Liver (tissue), 9 donors: ENCODE data around the gene CKS2. TPM values are rescaled to one million over a fixed set of nuclear protein-coding genes. Genes with fewer than 3 reads are reported as not detected.

Experiments used
- DNase-seq: peaks from one replicate; pipeline ENCODE4 v3.0.0-alpha.2; 2017; ENCODE audit warnings: low spot score
- H3K27ac ChIP-seq, 2 donors: one replicate each; pipeline ENCODE4 v1.7.0; 2013; ENCODE audit warnings: inconsistent platforms in 2 of 2, low read length in 2 of 2, control low read depth in 1 of 2, low read depth in 1 of 2, mild to moderate bottlenecking in 1 of 2
- H3K27me3 ChIP-seq, 4 donors: one replicate each; pipeline versions ENCODE4 v1.6.1 to v1.7.0; 2013; ENCODE audit warnings: low read length in 3 of 4, inconsistent platforms in 1 of 4, mild to moderate bottlenecking in 1 of 4, moderate library complexity in 1 of 4; ENCODE audit not compliant: control insufficient read depth in 4 of 4, insufficient read depth in 4 of 4
- H3K36me3 ChIP-seq, 4 donors: one replicate each; pipeline versions ENCODE4 v1.6.1 to v1.7.0; 2013; ENCODE audit warnings: low read length in 3 of 4, mild to moderate bottlenecking in 3 of 4, low read depth in 1 of 4, moderate library complexity in 1 of 4; ENCODE audit not compliant: control insufficient read depth in 4 of 4, insufficient read depth in 3 of 4
- H3K4me1 ChIP-seq, 4 donors: one replicate each; pipeline versions ENCODE4 v1.6.1 to v1.7.0; 2013; ENCODE audit warnings: low read length in 3 of 4, mild to moderate bottlenecking in 3 of 4, moderate library complexity in 1 of 4; ENCODE audit not compliant: control insufficient read depth in 4 of 4, insufficient read depth in 4 of 4
- H3K4me3 ChIP-seq, 3 donors: one replicate each; pipeline versions ENCODE4 v1.6.1 to v1.7.0; 2013; ENCODE audit warnings: low read length in 3 of 3, control low read depth in 1 of 3, low read depth in 1 of 3, mild to moderate bottlenecking in 1 of 3
- H3K9ac ChIP-seq, 2 donors: one replicate each; pipeline ENCODE4 v1.7.0; 2013; ENCODE audit warnings: low read length in 2 of 2, mild to moderate bottlenecking in 2 of 2, moderate library complexity in 2 of 2, control low read depth in 1 of 2, low read depth in 1 of 2
- H3K9me3 ChIP-seq, 4 donors: one replicate each; pipeline versions ENCODE4 v1.6.1 to v1.7.0; 2013; ENCODE audit warnings: low read length in 3 of 4; ENCODE audit not compliant: control insufficient read depth in 4 of 4
- FOXA1 ChIP-seq: IDR thresholded peaks from 2 replicates; pipeline ENCODE4 v1.6.1; 2016; ENCODE audit warnings: antibody characterized with exemption
- FOXA2 ChIP-seq: IDR thresholded peaks from 2 replicates; pipeline ENCODE4 v1.6.1; 2016; ENCODE audit warnings: antibody characterized with exemption
- GABPA ChIP-seq, 2 donors: IDR thresholded peaks in 1 of 2; conservative IDR thresholded peaks in 1 of 2; 2 replicates each; pipeline ENCODE4 v1.6.1; 2016; ENCODE audit warnings: antibody characterized with exemption in 2 of 2, mild to moderate bottlenecking in 1 of 2, moderate library complexity in 1 of 2
- HNF4A ChIP-seq, 2 donors: conservative IDR thresholded peaks; 2 replicates each; pipeline ENCODE4 v1.6.1; 2016; ENCODE audit warnings: antibody characterized with exemption in 2 of 2, mild to moderate bottlenecking in 2 of 2
- JUND ChIP-seq, 2 donors: IDR thresholded peaks; 2 replicates each; pipeline ENCODE4 v1.6.1; 2016; ENCODE audit warnings: antibody characterized with exemption in 2 of 2
- RAD21 ChIP-seq, 2 donors: IDR thresholded peaks; 2 replicates each; pipeline ENCODE4 v1.6.1; 2016; ENCODE audit warnings: antibody characterized with exemption in 2 of 2, mild to moderate bottlenecking in 2 of 2
- RXRA ChIP-seq, 2 donors: IDR thresholded peaks; 2 replicates each; pipeline ENCODE4 v1.6.1; 2017 to 2018; ENCODE audit warnings: antibody characterized with exemption in 2 of 2, mild to moderate bottlenecking in 1 of 2
- WGBS: extraction: QIAGEN DNeasy Blood & Tissue Kit; methylation state at CpG from one replicate; pipeline ENCODE4 v1.1.7; 2013; 5-methylcytosine and 5-hydroxymethylcytosine counted together
- polyA plus RNA-seq, 2 donors: library from polyadenylated mRNA; stranded (reverse) in 1 of 2; unstranded in 1 of 2; fragments of 200-250 nt in 1 of 2; fragments of >200 nt in 1 of 2; fragmentation: Nextera tagmentation in 1 of 2; extraction: Ambion mirVana in 1 of 2; gene quantifications; one replicate each; pipeline versions ENCODE4 v1.2.1 to v1.2.3, GENCODE V29; 2013 to 2015
- total RNA-seq, 2 donors: library from RNA; depleted of rRNA; stranded (reverse); fragments of >200 nt; gene quantifications; one replicate each; pipeline ENCODE4 v1.2.3, GENCODE V29; 2014
- TF ChIP-seq, protein P1 (sequence below): fragments of 150-350 bp; IDR thresholded peaks from 2 replicates; pipeline ENCODE4 v1.5.1; 2017; ENCODE audit warnings: improper control_type of control experiment, low read depth, low read length; ENCODE audit not compliant: missing input control
- TF ChIP-seq, protein P2 (sequence below): IDR thresholded peaks from 2 replicates; pipeline ENCODE4 v1.6.1; 2016; ENCODE audit warnings: antibody characterized with exemption
- TF ChIP-seq, protein P3 (sequence below): IDR thresholded peaks from 2 replicates; pipeline ENCODE4 v1.6.1; 2016; ENCODE audit warnings: antibody characterized with exemption
- TF ChIP-seq, protein P4 (sequence below): IDR thresholded peaks from 2 replicates; pipeline ENCODE4 v1.6.1; 2016; ENCODE audit warnings: antibody characterized with exemption, mild to moderate bottlenecking
- donor health status: healthy.
- donor health status: healthy.
- donor health status: healthy.
- donor health status: healthy.
- donor health status: healthy.

CKS2 gene
- total and polyA plus RNA-seq, 4 donors: 3.1 to 79.7 (median 17.7) TPM

DNA sequence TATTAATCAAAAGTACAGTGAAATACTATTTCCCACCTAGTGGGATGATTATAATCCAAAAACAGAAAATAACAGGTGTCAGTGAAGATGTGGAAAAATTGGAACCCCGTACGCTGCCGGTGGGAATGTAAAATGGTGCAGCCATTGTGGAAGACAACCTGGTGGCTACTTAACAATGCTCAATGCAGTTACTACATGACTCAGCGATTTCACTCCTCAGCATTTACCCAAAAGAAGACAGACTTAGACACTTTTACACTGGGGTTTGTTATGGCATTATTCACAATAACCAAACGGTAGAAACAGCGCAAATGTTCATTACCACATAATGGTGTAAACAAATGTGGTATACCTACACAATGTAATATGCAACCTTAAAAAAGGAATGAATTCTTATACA is 31.2 kb downstream of the CKS2 start:
- TF ChIP-seq FOXA1 (no peak), RAD21 (IDR thresholded peaks at IDR 0.05) (no peak), HNF4A (conservative IDR thresholded peaks at IDR 0.05) (no peak), FOXA2 (no peak), GABPA (IDR thresholded peaks at IDR 0.05 in 1 of 2, conservative IDR thresholded peaks at IDR 0.05 in 1 of 2) (no peak), RXRA (IDR thresholded peaks at IDR 0.05) (no peak)
- TF ChIP-seq, protein P1, sequence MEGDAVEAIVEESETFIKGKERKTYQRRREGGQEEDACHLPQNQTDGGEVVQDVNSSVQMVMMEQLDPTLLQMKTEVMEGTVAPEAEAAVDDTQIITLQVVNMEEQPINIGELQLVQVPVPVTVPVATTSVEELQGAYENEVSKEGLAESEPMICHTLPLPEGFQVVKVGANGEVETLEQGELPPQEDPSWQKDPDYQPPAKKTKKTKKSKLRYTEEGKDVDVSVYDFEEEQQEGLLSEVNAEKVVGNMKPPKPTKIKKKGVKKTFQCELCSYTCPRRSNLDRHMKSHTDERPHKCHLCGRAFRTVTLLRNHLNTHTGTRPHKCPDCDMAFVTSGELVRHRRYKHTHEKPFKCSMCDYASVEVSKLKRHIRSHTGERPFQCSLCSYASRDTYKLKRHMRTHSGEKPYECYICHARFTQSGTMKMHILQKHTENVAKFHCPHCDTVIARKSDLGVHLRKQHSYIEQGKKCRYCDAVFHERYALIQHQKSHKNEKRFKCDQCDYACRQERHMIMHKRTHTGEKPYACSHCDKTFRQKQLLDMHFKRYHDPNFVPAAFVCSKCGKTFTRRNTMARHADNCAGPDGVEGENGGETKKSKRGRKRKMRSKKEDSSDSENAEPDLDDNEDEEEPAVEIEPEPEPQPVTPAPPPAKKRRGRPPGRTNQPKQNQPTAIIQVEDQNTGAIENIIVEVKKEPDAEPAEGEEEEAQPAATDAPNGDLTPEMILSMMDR: no peak
- TF ChIP-seq, protein P2, sequence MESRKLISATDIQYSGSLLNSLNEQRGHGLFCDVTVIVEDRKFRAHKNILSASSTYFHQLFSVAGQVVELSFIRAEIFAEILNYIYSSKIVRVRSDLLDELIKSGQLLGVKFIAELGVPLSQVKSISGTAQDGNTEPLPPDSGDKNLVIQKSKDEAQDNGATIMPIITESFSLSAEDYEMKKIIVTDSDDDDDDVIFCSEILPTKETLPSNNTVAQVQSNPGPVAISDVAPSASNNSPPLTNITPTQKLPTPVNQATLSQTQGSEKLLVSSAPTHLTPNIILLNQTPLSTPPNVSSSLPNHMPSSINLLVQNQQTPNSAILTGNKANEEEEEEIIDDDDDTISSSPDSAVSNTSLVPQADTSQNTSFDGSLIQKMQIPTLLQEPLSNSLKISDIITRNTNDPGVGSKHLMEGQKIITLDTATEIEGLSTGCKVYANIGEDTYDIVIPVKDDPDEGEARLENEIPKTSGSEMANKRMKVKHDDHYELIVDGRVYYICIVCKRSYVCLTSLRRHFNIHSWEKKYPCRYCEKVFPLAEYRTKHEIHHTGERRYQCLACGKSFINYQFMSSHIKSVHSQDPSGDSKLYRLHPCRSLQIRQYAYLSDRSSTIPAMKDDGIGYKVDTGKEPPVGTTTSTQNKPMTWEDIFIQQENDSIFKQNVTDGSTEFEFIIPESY: no peak
- TF ChIP-seq, protein P3, sequence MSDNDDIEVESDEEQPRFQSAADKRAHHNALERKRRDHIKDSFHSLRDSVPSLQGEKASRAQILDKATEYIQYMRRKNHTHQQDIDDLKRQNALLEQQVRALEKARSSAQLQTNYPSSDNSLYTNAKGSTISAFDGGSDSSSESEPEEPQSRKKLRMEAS: no peak
- TF ChIP-seq, protein P4, sequence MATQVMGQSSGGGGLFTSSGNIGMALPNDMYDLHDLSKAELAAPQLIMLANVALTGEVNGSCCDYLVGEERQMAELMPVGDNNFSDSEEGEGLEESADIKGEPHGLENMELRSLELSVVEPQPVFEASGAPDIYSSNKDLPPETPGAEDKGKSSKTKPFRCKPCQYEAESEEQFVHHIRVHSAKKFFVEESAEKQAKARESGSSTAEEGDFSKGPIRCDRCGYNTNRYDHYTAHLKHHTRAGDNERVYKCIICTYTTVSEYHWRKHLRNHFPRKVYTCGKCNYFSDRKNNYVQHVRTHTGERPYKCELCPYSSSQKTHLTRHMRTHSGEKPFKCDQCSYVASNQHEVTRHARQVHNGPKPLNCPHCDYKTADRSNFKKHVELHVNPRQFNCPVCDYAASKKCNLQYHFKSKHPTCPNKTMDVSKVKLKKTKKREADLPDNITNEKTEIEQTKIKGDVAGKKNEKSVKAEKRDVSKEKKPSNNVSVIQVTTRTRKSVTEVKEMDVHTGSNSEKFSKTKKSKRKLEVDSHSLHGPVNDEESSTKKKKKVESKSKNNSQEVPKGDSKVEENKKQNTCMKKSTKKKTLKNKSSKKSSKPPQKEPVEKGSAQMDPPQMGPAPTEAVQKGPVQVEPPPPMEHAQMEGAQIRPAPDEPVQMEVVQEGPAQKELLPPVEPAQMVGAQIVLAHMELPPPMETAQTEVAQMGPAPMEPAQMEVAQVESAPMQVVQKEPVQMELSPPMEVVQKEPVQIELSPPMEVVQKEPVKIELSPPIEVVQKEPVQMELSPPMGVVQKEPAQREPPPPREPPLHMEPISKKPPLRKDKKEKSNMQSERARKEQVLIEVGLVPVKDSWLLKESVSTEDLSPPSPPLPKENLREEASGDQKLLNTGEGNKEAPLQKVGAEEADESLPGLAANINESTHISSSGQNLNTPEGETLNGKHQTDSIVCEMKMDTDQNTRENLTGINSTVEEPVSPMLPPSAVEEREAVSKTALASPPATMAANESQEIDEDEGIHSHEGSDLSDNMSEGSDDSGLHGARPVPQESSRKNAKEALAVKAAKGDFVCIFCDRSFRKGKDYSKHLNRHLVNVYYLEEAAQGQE: no peak
- H3K9ac ChIP-seq: no peak overlapping the region
- WGBS: 97% methylated on average over 6 of the region's 6 CpGs
- no peak overlapping the region for H3K4me3 ChIP-seq
- no peaks in the 10 kb centered on the region for H3K9me3 ChIP-seq
- H3K27ac ChIP-seq: no peak overlapping the region
- DNase-seq: no peak
- H3K4me1 ChIP-seq: no peaks in the 10 kb centered on the region
- no peaks in the 10 kb centered on the region for H3K27me3 ChIP-seq
- H3K36me3 ChIP-seq: peaks cover 13 to 69% (median 55%) of the 10 kb centered on the region in 4 donors

DNA sequence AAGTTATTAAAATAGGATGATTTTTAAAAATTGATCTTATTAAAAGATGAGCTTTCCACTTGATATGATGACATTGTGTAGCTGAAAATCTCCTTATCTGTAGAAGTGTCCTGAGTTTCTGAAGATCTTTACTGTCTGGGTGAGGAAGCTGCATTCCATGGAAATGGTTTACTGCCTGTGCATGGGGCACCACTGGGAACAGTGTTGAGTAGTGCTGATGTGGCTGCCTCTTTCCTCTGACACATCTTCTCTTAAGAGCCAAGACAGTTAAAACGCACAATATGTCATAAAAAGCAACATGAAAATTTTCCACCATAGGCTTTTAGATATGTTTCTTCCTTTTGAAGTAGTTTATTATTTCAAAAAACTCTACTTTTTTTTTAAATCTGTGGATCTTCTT is 32.0 kb downstream of the CKS2 start:
- H3K27ac ChIP-seq: no peak overlapping the region
- TF ChIP-seq, protein P2: no peak
- TF ChIP-seq, protein P4: no peak
- TF ChIP-seq, protein P1: no peak
- TF ChIP-seq RXRA (IDR thresholded peaks at IDR 0.05) (no peak), RAD21 (IDR thresholded peaks at IDR 0.05) (no peak), JUND (IDR thresholded peaks at IDR 0.05) (no peak)

More for the DNA sequence above, 32.0 kb downstream of the CKS2 start:
- DNase-seq: no peak
- Histone ChIP-seq H3K27me3 (no peaks in the 10 kb centered on the region), H3K4me1 (no peaks in the 10 kb centered on the region), H3K9me3 (no peaks in the 10 kb centered on the region), H3K9ac (no peak overlapping the region), H3K36me3 (peaks cover 12 to 63% (median 55%) of the 10 kb centered on the region in 4 donors), H3K4me3 (no peak overlapping the region)
- WGBS: 99% methylated on average over 1 of the region's 1 CpG
